Peyer's patch (tissue), 4 donors: ENCODE results near the gene SACS.

ENCODE experiments used
- CTCF ChIP-seq, 6 experiments: fragments of 450-650 bp in 4 of 6; fragments of 200-600 bp in 2 of 6; sonication (generic) in 1 of 6; IDR thresholded peaks; one replicate each; pipeline ENCODE4 v1.5.1; 2017 to 2019; ENCODE audit warnings: antibody characterized with exemption in 6 of 6, mild to moderate bottlenecking in 3 of 6, moderate library complexity in 1 of 6
- POLR2A ChIP-seq, 2 donors: fragments of 450-650 bp; IDR thresholded peaks; one replicate each; pipeline ENCODE4 v1.5.1; 2017; ENCODE audit warnings: antibody characterized with exemption in 2 of 2, mild to moderate bottlenecking in 2 of 2, moderate library complexity in 2 of 2

- TF ChIP-seq CTCF (IDR thresholded peaks at IDR 0.05) (no peak), POLR2A (IDR thresholded peaks at IDR 0.05) (no peak)
Measured at GRCh38 chr13:23430664-23431063, 2.8 kb downstream of the SACS start.
